ENCODE measurements around the gene LAMA1.

The LAMA1 gene

GRCh38 chr18:6955304-6955703 lies 162.3 kb downstream of the LAMA1 start:
- no peak for DNase-seq

DNA sequence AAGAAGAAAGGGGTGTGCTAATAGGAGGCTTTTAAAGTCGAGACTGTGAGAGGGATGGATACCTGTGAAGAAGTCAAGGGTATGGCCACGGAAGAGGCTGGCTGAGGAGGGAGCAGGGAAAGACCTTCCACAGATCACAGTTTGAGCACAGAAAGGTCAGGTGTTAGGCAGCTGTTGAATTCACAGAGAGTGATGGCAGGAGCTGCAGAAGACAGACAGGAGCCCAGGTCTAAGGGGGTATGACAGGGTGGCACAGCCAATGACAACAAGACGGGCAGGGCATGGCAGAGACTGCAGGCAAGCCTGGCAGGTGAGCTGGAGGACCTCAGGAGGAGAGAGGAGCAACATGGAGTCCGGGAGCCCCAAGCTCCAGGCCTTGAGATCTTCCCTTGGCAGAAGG lies 163.1 kb downstream of the LAMA1 start:
- Histone ChIP-seq H3K9me3 (replicated peaks; ENCODE audit: insufficient read depth, low read length) (no peaks in the 10 kb centered on the region), H3K4me3 (ENCODE audit: low read length) (no peak overlapping the region), H3K79me2 (ENCODE audit: low read length) (no peaks in the 10 kb centered on the region), H3K4me2 (ENCODE audit: low read depth, low read length) (no peak overlapping the region), H3K27me3 (replicated peaks; ENCODE audit: insufficient read depth, low read length) (no peaks in the 10 kb centered on the region), H3K9ac (ENCODE audit: low read length) (no peak overlapping the region), H3K9me2 (replicated peaks; ENCODE audit: insufficient read depth, low read length) (no peaks in the 10 kb centered on the region), H2AFZ (ENCODE audit: low read length) (no peak overlapping the region), H3K36me3 (replicated peaks; ENCODE audit: insufficient read depth, low read length) (no peaks in the 10 kb centered on the region), H3K27ac (ENCODE audit: low read length) (no peak overlapping the region), H4K20me1 (ENCODE audit: insufficient read depth, low read length) (no peaks in the 10 kb centered on the region), H3K4me1 (ENCODE audit: low read length) (no peaks in the 10 kb centered on the region), H3F3A (ENCODE audit: insufficient read depth, low read length) (no peaks in the 10 kb centered on the region)
- TF ChIP-seq EZH2 (optimal IDR thresholded peaks at IDR 0.05; ENCODE audit: low read depth, low read length) (no peak), EZH2phosphoT487 (IDR thresholded peaks at IDR 0.05; ENCODE audit: low read length) (no peak)
- TF ChIP-seq, protein P1, sequence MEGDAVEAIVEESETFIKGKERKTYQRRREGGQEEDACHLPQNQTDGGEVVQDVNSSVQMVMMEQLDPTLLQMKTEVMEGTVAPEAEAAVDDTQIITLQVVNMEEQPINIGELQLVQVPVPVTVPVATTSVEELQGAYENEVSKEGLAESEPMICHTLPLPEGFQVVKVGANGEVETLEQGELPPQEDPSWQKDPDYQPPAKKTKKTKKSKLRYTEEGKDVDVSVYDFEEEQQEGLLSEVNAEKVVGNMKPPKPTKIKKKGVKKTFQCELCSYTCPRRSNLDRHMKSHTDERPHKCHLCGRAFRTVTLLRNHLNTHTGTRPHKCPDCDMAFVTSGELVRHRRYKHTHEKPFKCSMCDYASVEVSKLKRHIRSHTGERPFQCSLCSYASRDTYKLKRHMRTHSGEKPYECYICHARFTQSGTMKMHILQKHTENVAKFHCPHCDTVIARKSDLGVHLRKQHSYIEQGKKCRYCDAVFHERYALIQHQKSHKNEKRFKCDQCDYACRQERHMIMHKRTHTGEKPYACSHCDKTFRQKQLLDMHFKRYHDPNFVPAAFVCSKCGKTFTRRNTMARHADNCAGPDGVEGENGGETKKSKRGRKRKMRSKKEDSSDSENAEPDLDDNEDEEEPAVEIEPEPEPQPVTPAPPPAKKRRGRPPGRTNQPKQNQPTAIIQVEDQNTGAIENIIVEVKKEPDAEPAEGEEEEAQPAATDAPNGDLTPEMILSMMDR (IDR thresholded peaks at IDR 0.05; ENCODE audit: low read length) = no peak
- no peak for DNase-seq

More at GRCh38 chr18:6955304-6955703, 162.3 kb downstream of the LAMA1 start:
- H3K4me3 ChIP-seq (ENCODE audit: low read length) = no peak overlapping the region
- no peaks in the 10 kb centered on the region for H3K27me3 ChIP-seq (replicated peaks; ENCODE audit: insufficient read depth, low read length)
- H3K9me3 ChIP-seq (replicated peaks; ENCODE audit: insufficient read depth, low read length) = no peaks in the 10 kb centered on the region
- TF ChIP-seq, protein P1 (IDR thresholded peaks at IDR 0.05; ENCODE audit: low read length) = no peak
- no peak for TF ChIP-seq EZH2phosphoT487 (IDR thresholded peaks at IDR 0.05; ENCODE audit: low read length)
- no peak overlapping the region for H3K9ac ChIP-seq (ENCODE audit: low read length)
- no peaks in the 10 kb centered on the region for H4K20me1 ChIP-seq (ENCODE audit: insufficient read depth, low read length)
- H2AFZ ChIP-seq (ENCODE audit: low read length) = no peak overlapping the region
- H3K4me2 ChIP-seq (ENCODE audit: low read depth, low read length) = no peak overlapping the region
- H3K79me2 ChIP-seq (ENCODE audit: low read length) = no peaks in the 10 kb centered on the region
- no peaks in the 10 kb centered on the region for H3K4me1 ChIP-seq (ENCODE audit: low read length)
- no peaks in the 10 kb centered on the region for H3K36me3 ChIP-seq (replicated peaks; ENCODE audit: insufficient read depth, low read length)
- no peaks in the 10 kb centered on the region for H3F3A ChIP-seq (ENCODE audit: insufficient read depth, low read length)
- H3K27ac ChIP-seq (ENCODE audit: low read length) = no peak overlapping the region
- H3K9me2 ChIP-seq (replicated peaks; ENCODE audit: insufficient read depth, low read length) = no peaks in the 10 kb centered on the region

- H3K9me3 ChIP-seq (replicated peaks; ENCODE audit: insufficient read depth, low read length) = no peaks in the 10 kb centered on the region
- H3K27me3 ChIP-seq (replicated peaks; ENCODE audit: insufficient read depth, low read length) = no peaks in the 10 kb centered on the region
- H3K9me2 ChIP-seq (replicated peaks; ENCODE audit: insufficient read depth, low read length) = no peaks in the 10 kb centered on the region
- H3K79me2 ChIP-seq (ENCODE audit: low read length) = no peaks in the 10 kb centered on the region
- H3K4me2 ChIP-seq (ENCODE audit: low read depth, low read length) = no peak overlapping the region
- H3F3A ChIP-seq (ENCODE audit: insufficient read depth, low read length) = no peaks in the 10 kb centered on the region
- H4K20me1 ChIP-seq (ENCODE audit: insufficient read depth, low read length) = no peaks in the 10 kb centered on the region
- H3K9ac ChIP-seq (ENCODE audit: low read length) = no peak overlapping the region
- TF ChIP-seq EZH2 (optimal IDR thresholded peaks at IDR 0.05; ENCODE audit: low read depth, low read length) = no peak
- no peak for TF ChIP-seq EZH2phosphoT487 (IDR thresholded peaks at IDR 0.05; ENCODE audit: low read length)
- TF ChIP-seq, protein P1 (IDR thresholded peaks at IDR 0.05; ENCODE audit: low read length) = no peak
- no peak overlapping the region for H3K4me3 ChIP-seq (ENCODE audit: low read length)
- H3K4me1 ChIP-seq (ENCODE audit: low read length) = no peaks in the 10 kb centered on the region
- H3K27ac ChIP-seq (ENCODE audit: low read length) = no peak overlapping the region
- no peaks in the 10 kb centered on the region for H3K36me3 ChIP-seq (replicated peaks; ENCODE audit: insufficient read depth, low read length)
- no peak overlapping the region for H2AFZ ChIP-seq (ENCODE audit: low read length)
- no peak for DNase-seq
These were observed 166.1 kb downstream of the LAMA1 start for GRCh38 chr18:6951336-6952090.

Measured in MM.1S (cell line).